ENCODE results near the gene MGLL.

MGLL gene

DNA sequence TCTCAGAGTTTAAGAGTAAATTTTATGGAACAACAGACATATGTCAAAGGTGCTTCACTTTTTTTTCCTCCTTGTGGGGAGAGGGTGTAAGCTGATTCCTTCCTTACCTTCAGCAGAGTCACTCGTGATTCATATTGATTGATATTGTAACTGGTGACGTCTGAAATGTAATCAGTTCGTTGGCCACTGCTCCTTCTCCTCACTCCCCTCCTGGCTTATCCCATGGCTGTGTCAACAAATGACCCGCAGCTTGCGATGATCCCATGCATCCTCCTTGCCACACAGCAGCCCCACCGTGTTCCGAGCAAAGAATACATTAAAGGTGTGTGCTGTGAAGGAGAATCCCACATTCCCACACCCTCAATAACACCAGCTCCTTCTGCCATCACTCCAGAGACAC is 7.3 kb downstream of the MGLL start:
- in situ Hi-C loops (cut with HindIII; ENCODE audit: low sequenced_read_pairs): no loop called here

- in situ Hi-C loops (cut with HindIII; ENCODE audit: low sequenced_read_pairs): no loop called here
Measured at GRCh38 chr3:127814325-127814781, 8.0 kb downstream of the MGLL start.

DNA sequence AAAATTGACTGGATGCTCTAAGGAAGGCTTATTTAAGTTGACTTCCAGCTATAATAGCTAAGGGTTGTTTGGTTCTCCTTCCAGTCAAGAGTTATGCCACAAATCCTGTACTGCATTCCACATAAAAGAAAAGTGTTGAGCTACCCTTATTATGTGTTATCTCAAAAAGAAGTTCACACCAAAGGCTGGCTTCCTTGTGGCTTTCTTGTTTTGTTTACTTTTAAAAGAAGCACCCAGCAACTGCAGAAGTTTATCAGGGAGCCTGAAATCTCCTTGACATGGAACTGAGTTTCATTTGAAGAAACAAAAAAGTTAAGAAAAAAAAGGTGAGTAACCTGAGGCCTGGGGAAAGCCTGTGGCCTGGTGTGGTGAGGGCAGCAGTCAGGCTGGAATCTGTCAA is 10.2 kb downstream of the MGLL start:
- in situ Hi-C loops (cut with HindIII; ENCODE audit: low sequenced_read_pairs): no loop called here

DNA sequence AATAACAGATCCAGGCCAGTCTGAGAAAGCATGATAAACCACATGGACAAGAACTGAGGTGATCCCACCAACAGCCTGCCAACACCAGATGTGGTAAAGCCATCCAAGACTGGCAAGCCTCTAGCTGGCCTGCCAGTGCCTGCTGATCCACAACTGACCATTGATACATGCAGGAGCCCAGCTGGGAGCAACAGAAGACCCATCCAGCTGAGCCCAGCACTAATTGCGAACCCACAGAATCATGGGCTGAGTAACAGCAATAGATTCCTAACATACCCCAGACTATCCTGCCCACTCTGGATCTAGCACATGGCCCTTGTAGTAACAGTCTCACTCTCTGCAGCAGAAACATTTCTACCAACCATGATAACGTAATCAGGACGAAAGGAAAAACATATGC is 10.6 kb downstream of the MGLL start:
- in situ Hi-C loops (cut with HindIII; ENCODE audit: low sequenced_read_pairs): no loop called here

- in situ Hi-C loops (cut with HindIII; ENCODE audit: low sequenced_read_pairs): no loop called here
Measured at GRCh38 chr3:127809611-127810010, 12.7 kb downstream of the MGLL start.

DNA sequence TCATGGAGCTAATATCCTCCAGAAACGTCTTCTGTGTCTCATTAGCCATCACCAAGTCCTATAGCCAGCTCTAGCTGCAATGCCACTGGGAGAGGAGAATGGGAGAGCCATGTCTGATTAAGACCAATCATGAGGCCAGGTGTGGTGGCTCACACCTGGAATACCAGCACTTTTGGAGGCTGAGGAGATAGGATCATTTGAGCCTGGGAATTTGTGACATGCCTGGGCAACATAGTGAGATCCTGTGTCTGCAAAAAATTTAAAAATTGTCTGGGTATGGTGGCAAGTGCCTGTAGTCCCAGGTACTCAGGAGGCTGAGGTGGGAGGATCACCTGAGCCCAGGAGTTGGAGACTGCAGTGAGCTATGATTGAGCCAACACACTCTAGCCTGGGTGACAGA is 13.1 kb downstream of the MGLL start:
- in situ Hi-C loops (cut with HindIII; ENCODE audit: low sequenced_read_pairs): no loop called here

DNA sequence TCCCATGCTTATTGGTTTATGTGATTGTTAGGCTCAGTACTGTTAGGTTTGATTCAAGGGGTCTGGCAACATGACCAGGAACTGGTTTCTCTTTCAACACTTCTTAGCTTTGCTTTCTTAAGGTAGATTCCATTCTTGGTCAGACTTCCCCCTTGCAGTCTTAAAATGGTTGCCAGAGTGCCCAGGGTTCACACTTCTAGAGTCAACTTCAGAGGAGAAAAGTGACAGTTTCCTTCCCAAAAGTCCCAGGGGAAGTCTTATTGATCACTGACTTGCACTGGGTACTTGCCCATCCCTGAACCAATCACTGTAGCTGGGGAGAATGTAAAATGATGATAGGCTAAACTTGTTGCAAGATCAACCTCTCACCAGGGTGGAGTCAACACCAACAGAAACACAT is 14.1 kb downstream of the MGLL start:
- in situ Hi-C loops (cut with HindIII; ENCODE audit: low sequenced_read_pairs): no loop called here

DNA sequence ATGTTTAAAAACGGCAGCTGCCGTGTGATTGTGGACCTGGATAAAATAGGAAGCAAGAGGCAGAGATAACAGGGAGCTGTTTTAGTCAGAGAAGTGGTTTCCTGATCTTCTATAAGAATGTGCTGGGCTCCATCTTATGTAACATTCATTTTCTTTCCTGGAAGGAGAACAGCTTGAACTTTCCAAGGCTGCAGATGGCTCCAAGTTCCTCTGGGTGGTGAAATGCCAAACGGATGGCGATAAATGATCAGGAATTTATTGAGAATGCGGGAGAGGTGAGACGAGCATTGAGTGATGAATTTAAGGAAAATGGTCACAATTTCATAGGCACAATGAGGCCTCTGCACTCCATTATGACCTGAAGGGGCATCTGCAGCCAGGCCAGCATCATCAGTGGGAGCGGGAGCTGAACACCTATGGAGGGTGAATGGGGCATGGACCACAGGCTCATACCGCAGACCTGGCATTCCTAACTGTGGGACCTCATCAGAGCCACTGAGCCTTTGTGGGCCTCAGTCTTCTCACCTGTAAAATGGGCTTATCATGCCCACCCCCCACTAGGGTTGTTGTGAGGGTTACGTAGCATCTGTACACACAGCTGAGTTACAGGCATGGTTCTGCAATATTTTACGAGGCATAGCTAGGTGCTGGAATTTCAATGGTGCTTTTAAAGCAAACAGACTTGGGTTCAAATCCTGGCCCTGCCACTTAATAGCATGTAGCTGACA is 17.1 kb downstream of the MGLL start:
- in situ Hi-C loops (cut with HindIII; ENCODE audit: low sequenced_read_pairs): no loop called here

- in situ Hi-C loops (cut with HindIII; ENCODE audit: low sequenced_read_pairs): no loop called here
Measured at GRCh38 chr3:127804141-127804540, 18.2 kb downstream of the MGLL start.

GRCh38 chr3:127803619-127804018 is 18.7 kb downstream of the MGLL start:
- in situ Hi-C loops (cut with HindIII; ENCODE audit: low sequenced_read_pairs): no loop called here

GRCh38 chr3:127802606-127803005 is 19.7 kb downstream of the MGLL start:
- in situ Hi-C loops (cut with HindIII; ENCODE audit: low sequenced_read_pairs): no loop called here

DNA sequence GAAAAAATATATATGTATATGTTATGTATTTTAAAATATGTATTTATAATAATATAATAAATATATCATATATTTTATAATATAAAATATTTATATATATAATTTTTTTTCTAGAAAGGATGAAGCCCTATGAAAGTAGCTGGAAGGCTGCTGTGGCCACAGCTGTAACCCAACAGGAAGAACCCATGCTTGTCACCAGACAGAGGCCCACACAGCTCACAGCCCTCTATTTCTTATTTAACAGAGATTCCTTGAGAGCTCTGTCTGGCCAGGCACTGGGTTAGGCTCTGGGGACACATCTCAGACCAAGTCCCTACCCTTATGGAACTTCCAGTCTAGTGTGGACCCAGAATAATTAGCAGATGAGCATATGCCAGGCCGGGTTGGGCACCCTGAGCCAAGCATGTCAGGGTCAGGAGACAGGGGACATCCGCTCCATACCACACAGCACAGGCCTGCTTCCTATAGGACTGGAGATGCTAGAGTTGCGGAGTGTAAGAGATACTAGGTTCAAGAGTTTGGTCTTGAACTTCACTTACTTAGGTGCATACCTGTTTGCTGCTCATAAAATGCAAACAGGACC is 20.5 kb downstream of the MGLL start:
- in situ Hi-C loops (cut with HindIII; ENCODE audit: low sequenced_read_pairs): no loop called here

GRCh38 chr3:127800508-127800907 is 21.8 kb downstream of the MGLL start:
- in situ Hi-C loops (cut with HindIII; ENCODE audit: low sequenced_read_pairs): no loop called here

- in situ Hi-C loops (cut with HindIII; ENCODE audit: low sequenced_read_pairs): loop anchor here (5.0 kb wide), 1 partner anchor 53 kb away; no protein-coding TSS in a partner anchor
Measured at GRCh38 chr3:127799476-127800222, 22.7 kb downstream of the MGLL start.

GRCh38 chr3:127798716-127799115 is 23.6 kb downstream of the MGLL start:
- in situ Hi-C loops (cut with HindIII; ENCODE audit: low sequenced_read_pairs): loop anchor here (5.0 kb wide), 1 partner anchor 54 kb away; no protein-coding TSS in a partner anchor

DNA sequence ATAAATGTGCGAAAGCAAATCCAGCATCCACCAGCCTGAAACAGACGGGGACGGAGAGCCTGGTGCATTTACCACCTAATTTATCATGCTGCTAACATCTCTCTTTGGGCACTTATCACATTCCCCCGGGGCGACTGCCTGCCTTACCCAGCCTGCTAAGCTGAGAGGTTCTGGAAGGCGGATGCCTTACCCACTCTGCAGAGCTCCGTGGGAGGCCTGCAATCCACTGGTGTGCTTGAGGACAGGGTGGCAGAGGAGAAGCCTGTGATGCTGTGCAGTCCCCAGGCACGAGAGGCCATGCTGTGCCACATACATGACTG is 25.5 kb downstream of the MGLL start:
- in situ Hi-C loops (cut with HindIII; ENCODE audit: low sequenced_read_pairs): loop anchor here (5.0 kb wide), 1 partner anchor 56 kb away; no protein-coding TSS in a partner anchor

DNA sequence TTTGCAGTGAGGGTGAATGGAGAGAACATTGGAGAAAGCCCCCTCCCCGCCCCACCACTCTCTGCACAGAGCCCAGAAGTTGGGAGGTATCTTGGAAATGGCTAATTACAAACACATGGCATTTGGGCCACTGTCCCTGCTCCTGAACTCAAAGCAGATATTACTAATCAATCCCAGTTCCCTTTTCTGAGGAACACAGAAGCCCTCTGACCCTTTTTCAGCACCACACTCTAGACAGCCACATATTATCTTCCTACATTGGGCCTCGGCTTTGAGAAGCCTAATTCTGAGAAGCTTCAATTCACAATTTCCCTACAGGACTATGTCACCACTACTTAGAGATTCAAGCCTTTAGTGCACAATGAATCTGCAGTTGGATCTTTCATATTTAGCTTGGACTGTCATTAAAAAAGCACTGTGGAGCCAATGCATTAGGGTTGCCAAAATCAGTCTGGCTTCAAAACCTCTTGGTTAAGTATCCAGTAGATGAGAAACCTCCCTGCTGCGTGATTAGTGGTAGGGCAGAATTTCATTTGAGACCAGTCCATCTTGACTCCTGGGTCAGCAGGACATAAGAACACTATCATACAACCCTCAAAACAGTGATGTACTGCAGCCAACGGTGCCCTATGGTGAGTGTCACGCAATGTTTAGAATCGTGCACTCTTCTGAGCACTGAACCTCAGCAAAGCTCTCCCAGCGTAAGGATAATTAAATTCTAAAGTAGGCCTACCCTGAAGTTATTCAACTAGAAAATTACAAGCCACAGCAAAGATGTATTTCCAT is 26.1 kb downstream of the MGLL start:
- in situ Hi-C loops (cut with HindIII; ENCODE audit: low sequenced_read_pairs): loop anchor here (5.0 kb wide), 1 partner anchor 56 kb away; no protein-coding TSS in a partner anchor

DNA sequence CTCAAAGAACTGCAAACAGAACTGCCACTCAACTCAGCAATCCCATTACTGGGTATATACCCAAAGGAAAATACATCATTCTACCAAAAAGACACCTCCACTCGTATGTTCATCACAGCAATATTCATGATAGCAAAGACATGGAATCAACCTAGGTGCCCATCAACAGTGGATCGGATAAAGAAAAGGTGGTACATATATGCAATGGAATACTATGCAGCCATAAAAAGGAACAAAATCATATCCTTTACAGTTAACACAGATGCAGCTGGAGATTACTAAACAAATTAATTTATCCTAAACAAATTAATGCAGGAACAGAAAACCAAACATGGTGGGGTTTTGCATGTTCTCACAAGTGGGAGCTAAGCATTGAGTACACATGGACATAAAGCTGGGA is 27.3 kb downstream of the MGLL start:
- in situ Hi-C loops (cut with HindIII; ENCODE audit: low sequenced_read_pairs): loop anchor here (5.0 kb wide), 1 partner anchor 57 kb away; no protein-coding TSS in a partner anchor

- in situ Hi-C loops (cut with HindIII; ENCODE audit: low sequenced_read_pairs): no loop called here
Measured at GRCh38 chr3:127794402-127794801, 27.9 kb downstream of the MGLL start.

DNA sequence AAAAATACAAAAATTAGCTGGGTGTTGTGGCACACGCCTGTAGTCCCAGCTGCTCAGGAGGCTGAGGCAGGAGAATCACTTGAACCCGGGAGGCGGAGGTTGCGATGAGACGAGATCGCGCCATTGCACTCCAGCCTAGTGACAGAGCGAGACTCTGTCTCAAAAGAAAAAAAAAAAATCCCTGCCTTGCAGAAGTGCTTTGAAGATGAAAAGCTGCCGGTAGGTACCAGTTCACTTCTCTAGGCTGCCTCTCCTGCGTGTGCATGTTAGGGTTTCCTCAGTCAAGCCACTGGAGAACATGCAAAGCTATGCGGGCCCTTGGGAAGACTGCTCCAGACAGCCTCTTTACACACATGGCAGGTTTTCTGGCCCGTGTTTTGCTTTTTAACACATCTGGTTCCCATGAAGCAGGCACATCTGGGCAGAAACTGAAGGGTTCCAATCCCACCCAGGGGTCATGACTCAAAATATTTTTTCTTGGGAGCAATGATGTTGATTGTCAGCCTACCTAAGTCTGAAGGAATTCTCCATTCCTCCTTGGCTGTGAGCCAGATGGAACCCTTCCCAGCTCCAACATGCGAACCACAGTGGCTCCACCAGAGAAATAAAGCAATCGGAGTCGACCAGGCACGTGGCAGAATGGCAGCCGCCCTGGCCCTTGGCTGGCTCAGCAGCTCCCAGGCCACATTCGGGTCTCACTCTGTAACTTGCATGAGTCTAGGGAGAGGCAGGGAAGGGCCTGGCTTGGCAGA is 29.6 kb downstream of the MGLL start:
- in situ Hi-C loops (cut with HindIII; ENCODE audit: low sequenced_read_pairs): no loop called here

Data from endothelial cell of hepatic sinusoid (primary cell).